NB4 (cell line): ENCODE measurements around the gene IGF1R.

Experiments used
- POLR2A ChIP-seq: IDR thresholded peaks from 2 replicates; pipeline ENCODE4 v1.6.1; 2011; ENCODE audit warnings: mild to moderate bottlenecking; ENCODE audit not compliant: insufficient read length; ENCODE audit errors: extremely low read depth
- TF ChIP-seq, protein P1 (sequence below): IDR thresholded peaks from one replicate; pipeline ENCODE4 v1.5.1; 2012; ENCODE audit warnings: low read depth, low read length

DNA sequence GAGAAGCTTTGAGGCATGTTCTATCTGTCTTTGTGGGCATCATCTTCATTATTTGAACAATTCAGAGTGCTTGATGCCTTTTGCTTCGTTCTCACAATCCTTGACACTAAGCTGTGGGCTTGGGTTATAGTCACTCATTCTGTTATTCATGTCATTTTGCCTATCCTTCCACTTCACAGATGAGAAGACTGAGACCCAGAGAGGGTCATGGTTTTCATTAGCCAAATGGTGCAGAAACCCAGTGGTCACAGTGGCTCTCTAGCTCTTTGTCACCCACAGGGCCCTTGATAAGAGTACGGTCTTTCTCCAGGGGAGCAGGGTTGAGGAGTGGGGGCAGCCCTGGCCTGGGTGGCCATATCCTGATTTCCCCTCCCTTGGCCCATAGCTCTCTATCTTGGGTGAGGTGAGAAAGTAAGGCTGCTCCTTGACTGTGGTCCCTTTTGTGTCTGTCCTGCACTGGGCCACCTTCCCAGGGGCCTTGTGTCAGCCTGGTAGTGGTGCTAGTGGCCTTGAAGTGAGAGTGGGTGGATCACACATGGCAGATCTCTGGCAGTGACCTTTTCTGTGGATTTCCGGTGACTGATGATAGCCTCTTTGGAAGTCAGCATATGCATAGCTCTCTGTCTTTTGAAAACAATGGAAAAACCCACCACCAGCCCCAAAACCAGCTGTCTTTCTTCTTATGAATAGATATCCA lies 130.1 kb downstream of the IGF1R start:
- TF ChIP-seq, protein P1, sequence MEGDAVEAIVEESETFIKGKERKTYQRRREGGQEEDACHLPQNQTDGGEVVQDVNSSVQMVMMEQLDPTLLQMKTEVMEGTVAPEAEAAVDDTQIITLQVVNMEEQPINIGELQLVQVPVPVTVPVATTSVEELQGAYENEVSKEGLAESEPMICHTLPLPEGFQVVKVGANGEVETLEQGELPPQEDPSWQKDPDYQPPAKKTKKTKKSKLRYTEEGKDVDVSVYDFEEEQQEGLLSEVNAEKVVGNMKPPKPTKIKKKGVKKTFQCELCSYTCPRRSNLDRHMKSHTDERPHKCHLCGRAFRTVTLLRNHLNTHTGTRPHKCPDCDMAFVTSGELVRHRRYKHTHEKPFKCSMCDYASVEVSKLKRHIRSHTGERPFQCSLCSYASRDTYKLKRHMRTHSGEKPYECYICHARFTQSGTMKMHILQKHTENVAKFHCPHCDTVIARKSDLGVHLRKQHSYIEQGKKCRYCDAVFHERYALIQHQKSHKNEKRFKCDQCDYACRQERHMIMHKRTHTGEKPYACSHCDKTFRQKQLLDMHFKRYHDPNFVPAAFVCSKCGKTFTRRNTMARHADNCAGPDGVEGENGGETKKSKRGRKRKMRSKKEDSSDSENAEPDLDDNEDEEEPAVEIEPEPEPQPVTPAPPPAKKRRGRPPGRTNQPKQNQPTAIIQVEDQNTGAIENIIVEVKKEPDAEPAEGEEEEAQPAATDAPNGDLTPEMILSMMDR, result no peak
- TF ChIP-seq POLR2A, result no peak
